ENCODE measurements around the gene FLYWCH1. TPM values are rescaled to one million over a fixed set of nuclear protein-coding genes. Genes with fewer than 3 reads are reported as not detected.

The FLYWCH1 gene
- total and polyA plus RNA-seq, 10 of the 15 experiments (the other 5 are each of a cell fraction or from before 2014, with no cell fraction given) = 0.47 to 33.8 (median 11.2) TPM

DNA sequence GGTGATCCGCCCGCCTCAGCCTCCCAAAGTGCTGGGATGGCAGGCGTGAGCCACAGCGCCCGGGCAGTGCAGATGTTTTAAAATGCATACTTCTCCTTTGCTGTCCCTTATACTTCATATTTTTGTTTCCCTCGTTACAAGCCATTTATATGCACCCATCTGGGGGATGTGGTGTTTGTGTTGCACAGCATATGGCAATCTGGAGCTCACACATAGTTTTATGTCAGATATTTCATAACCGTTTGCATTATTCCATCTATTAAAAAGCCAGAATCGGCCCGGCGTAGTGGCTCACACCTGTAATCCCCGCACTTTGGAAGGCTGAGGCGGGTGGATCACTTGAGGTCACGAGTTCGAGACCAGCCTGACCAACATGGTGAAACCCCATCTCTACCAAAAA lies 11.8 kb downstream of the FLYWCH1 start:
- H3K27ac ChIP-seq (ENCODE audit: control insufficient read depth, insufficient read depth) = no peak overlapping the region
- H3K79me2 ChIP-seq (ENCODE audit: control insufficient read depth, insufficient read depth, low read length) = no peaks in the 10 kb centered on the region
- no peaks in the 10 kb centered on the region for H3K9me3 ChIP-seq (replicated peaks; ENCODE audit: control insufficient read depth, insufficient read depth, low read length)
- in situ Hi-C loops (cut with MboI) = no loop called here
- H3K27me3 ChIP-seq (replicated peaks in 1 of 2; ENCODE audit: control insufficient read depth in 2 of 2, insufficient read depth in 2 of 2, low read length in 1 of 2) = no peaks in the 10 kb centered on the region
- H3K9ac ChIP-seq (ENCODE audit: control insufficient read depth, insufficient read depth, low read length) = no peak overlapping the region
- no peaks in the 10 kb centered on the region for H3K4me1 ChIP-seq (ENCODE audit: control insufficient read depth, insufficient read depth, low read length)
- SMC1A ChIA-PET (ENCODE audit: uncharacterized antibody, unreplicated experiment) = interaction anchor here (1.0 to 1.6 kb wide), 3 partner anchors 16 to 55 kb away, joined by 3 to 4 read pairs (median 3); partner anchors contain the start of gene FLYWCH2
- intact Hi-C loops (cut with micrococcal nuclease; ENCODE audit: unreplicated experiment) = no loop called here
- whole genome bisulfite sequencing (ENCODE audit: insufficient coverage, insufficient replicate concordance, low lambda C conversion rate, missing lambda C conversion rate) = 93% methylated on average over 14 of the region's 14 CpGs
- FAIRE-seq (no peak), DNase-seq (ENCODE audit: low read depth, low spot score) (no peak), ATAC-seq (no peak)
- CTCF ChIA-PET = interaction anchor here (0.7 to 1.8 kb wide), 4 partner anchors 7 to 85 kb away, joined by 3 to 5 read pairs (median 4); no protein-coding TSS in a partner anchor
- POLR2A ChIA-PET = no interaction called here
- TF ChIP-seq FOXK2 (IDR thresholded peaks at IDR 0.05) = no peak
- no peak for TF ChIP-seq HDAC2 (IDR thresholded peaks at IDR 0.05)
- no peak for TF ChIP-seq HDAC6 (IDR thresholded peaks at IDR 0.05; ENCODE audit: unreplicated experiment)
- no peak for TF ChIP-seq MEF2B (IDR thresholded peaks at IDR 0.05; ENCODE audit: partially characterized antibody, poor library complexity, severe bottlenecking)
- no peak for TF ChIP-seq RB1 (IDR thresholded peaks at IDR 0.05; ENCODE audit: borderline replicate concordance)
- TF ChIP-seq TAF1 (IDR thresholded peaks at IDR 0.05; ENCODE audit: borderline replicate concordance, low read depth, low read length) = no peak
- TF ChIP-seq, protein P1, sequence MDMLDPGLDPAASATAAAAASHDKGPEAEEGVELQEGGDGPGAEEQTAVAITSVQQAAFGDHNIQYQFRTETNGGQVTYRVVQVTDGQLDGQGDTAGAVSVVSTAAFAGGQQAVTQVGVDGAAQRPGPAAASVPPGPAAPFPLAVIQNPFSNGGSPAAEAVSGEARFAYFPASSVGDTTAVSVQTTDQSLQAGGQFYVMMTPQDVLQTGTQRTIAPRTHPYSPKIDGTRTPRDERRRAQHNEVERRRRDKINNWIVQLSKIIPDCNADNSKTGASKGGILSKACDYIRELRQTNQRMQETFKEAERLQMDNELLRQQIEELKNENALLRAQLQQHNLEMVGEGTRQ (IDR thresholded peaks at IDR 0.05; ENCODE audit: borderline replicate concordance, low read depth, low read length) = no peak
- BruUV-seq (replicated peaks) = no TSS peak
- no peaks in the 10 kb centered on the region for H4K20me1 ChIP-seq (ENCODE audit: control insufficient read depth, insufficient read depth)
- peaks cover 0 to 1% of the 10 kb centered on the region in 2 experiments; a peak in 2 of 4 replicates for H3K36me3 ChIP-seq (ENCODE audit: control insufficient read depth in 2 of 2, insufficient read depth in 2 of 2, low read length in 1 of 2)
- no peak overlapping the region for H2AFZ ChIP-seq (ENCODE audit: control insufficient read depth, low read depth, low read length)
- RAD21 ChIA-PET (ENCODE audit: unreplicated experiment) = interaction anchor here (0.7 to 1.0 kb wide), 3 partner anchors 14 to 55 kb away, joined by 3 read pairs; no protein-coding TSS in a partner anchor
- no peak overlapping the region for H3K4me3 ChIP-seq
- no peak overlapping the region for H3K4me2 ChIP-seq (ENCODE audit: control insufficient read depth, insufficient read depth)
